ENCODE measurements around the gene NEK5. TPM values are rescaled to one million over a fixed set of nuclear protein-coding genes. Genes with fewer than 3 reads are reported as not detected.
"Not testable (repeated sequence)": the region's sequence is repeated elsewhere in the genome, so short reads cannot be mapped to it uniquely, and the experiment has no call there.

Gene NEK5
- total RNA-seq, 1 donor from 2014 or later = 0.16 TPM

- ATAC-seq = peak; percentile 20
Measured at GRCh38 chr13:52070929-52071523, 57.8 kb downstream of the NEK5 start.

- ATAC-seq = no peak
Measured at GRCh38 chr13:52067237-52067636, 61.6 kb downstream of the NEK5 start.

GRCh38 chr13:52061587-52061986 is 67.3 kb downstream of the NEK5 start:
- no peak for ATAC-seq

DNA sequence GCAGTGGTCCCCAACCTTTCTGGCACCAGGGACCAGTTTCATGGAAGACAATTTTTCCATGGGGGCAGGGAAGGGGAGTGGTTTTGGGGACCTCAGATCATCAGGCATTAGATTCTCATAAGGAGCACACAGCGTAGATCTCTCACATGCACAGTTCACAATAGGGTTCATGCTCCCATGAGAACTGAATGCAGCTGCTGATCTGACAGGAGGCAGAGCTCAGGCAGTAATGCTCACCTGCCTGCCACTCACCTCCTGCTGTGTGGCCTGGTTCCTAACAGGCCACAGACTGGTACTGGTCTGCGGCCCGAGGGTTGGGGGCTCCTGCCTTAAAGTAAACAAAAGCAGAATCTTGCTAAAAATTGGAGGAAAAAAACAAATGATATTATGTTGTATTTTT is 67.8 kb downstream of the NEK5 start:
- ATAC-seq = not testable (repeated sequence)

DNA sequence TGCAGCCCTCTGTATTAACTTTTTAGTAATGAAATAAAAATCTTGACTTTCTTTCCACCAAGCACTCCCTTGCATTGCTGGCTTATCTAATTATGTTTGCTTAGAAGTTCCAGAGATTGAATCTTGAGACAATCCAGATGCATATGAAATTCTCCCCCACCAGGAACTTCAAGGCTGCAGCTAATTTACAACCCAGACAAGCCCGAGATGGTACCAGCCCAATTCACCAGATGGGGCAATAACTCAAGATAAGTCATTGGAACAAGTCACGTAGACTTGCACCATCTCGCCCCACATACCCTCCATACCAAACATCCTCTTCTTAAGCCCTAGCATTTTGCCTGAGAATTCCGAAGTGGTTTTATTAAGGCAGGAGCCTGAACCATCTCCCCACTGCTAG is 75.4 kb downstream of the NEK5 start:
- no peak for ATAC-seq

DNA sequence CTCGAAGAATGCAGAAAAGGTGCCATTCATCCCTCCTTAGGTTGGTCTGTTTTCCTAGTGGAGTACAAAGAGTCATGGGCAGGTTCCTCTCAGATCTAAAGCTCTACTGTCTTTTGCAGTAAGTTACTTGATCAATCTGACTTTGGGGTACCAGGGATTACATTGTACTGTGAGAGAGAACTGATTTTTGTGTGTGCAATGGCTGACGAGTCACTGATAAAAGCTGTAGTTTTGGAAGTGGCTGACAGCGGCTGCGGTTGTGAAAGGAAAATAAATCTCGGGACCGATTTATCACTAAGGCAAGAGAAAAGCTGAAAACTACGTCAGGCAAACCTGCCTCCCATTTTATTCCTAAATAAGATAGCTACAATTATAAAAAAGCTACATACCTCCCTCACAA is 77.5 kb downstream of the NEK5 start:
- no peak for ATAC-seq

- no peak for ATAC-seq
Measured at GRCh38 chr13:52048516-52048915, 80.4 kb downstream of the NEK5 start.

DNA sequence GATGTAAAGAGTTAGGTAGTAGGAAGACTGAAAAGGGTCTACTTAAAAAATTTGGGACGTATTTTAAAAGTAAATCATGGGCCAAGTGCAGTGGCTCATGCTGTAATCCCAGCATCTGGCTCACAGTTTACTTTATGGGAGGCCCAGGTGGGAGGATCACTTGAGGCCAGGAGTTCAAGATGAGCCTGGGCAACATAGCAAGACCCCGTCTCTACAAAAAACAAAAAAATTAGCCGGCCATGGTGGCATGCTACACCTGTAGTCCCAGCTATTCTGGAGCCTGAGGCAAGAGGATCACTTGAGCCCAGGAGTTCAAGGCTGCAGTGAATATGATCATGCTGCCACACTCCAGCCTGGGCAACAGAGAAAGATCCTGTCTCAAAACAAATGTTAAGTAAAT is 81.4 kb downstream of the NEK5 start:
- ATAC-seq = no peak

- no peak for ATAC-seq
Measured at GRCh38 chr13:52043675-52044074, 85.2 kb downstream of the NEK5 start.

- no peak for ATAC-seq
Measured at GRCh38 chr13:52036037-52036436, 92.8 kb downstream of the NEK5 start.

DNA sequence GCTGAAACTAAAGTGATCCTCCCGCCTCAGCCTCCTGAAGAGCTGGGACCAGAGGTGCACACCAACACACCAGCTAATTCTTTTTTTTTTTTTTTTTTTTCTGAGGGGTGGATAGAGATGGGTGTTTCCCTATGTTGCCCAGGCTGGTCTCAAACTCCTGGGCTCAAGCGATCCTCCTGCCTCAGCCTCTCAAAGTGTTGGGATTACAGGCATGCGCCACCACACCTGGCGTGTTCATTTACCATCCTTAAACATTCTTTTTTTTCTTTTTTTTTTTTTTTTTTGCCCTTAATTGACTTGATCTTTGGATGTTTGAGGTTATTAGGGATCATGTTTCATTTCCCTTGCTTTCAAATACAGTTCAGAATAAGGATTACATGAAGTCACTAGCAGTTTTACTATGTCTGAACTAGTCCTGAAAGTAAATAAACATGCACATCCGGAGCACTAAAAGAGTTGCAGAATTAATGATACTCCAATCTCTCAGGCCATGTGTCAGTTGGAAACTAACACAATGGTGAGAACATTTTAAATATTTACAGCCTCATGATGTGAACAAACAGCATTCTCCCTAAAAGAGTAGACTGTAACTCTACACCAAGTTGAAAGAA is 94.2 kb downstream of the NEK5 start:
- ATAC-seq = no peak

GRCh38 chr13:52033039-52033438 is 95.8 kb downstream of the NEK5 start:
- no peak for ATAC-seq

- ATAC-seq = not testable (repeated sequence)
Measured at GRCh38 chr13:52030401-52030800, 98.5 kb downstream of the NEK5 start.

DNA sequence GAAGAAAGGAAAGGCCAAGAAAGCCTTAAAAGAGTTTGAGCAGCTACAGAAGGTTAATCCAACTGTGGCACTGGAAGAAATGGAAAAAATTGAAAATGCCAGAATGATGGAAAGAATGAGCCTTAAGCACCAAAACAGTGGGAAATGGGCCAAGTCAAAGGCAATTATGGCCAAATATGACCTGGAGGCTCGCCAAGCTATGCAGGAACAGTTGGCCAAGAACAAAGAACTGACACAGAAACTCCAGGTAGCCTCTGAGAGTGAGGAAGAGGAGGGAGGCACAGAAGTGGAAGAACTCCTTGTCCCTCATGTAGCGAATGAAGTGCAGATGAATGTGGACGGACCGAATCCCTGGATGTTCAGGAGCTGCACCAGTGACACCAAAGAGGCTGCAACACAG is 99.3 kb downstream of the NEK5 start:
- no peak for ATAC-seq

GRCh38 chr13:52027832-52028231 is 101.0 kb downstream of the NEK5 start:
- no peak for ATAC-seq

DNA sequence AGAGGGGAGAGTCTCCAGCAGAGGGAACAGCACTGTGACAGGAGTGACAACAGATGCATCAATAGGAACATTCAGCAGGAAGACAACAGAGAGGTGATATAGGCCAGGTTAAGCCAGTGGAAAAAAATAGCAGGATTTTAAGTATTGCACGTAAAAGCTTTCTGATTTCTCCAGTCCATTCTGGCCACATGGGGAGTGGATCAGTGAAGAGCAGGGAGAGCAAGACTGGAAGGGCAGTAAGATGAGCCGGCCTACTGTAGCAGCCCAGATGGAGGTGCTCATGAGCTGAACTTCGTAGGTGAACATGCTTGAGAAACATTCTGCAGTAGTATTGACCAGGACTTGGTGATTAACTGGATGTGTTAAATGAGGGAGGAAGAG is 102.6 kb downstream of the NEK5 start:
- no peak for ATAC-seq

DNA sequence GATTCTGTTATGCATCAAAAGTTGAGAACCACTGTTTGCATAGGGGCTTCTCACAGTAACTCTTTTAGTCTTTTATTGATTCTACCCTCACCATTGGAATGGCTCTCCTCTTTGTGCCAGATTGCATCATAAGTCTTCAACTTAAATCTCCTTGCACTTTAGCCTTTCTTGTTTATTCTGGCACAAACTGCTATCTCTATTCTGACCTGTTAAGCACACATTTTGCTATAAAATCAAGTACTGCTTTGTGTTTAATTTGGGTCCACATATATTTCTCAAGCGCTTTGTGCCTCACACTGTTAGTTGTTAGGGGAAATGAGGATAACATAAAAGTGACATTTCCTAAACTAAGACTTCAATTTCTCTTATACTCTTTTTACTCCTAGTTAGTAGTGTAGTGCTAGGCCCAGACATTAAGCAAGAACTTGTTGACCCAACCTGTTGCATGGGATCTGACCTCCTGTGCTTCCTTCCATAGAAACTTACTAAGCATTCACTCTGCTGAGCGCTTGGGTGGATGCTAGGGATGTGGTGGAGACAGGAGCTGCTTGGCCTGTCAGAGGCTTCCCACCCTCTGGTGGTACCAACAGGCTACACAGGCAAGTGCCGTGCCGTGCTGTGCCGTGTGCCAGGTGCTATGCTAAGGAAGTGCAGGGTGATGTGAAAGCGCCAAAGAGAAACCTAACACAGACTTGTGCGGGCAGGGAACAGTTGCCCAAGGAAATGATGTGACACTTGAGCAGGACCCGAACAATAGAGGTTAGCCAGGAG is 103.2 kb downstream of the NEK5 start:
- no peak for ATAC-seq

GRCh38 chr13:52024481-52024880 is 104.4 kb downstream of the NEK5 start, which contains the start of gene UTP14C:
UTP14C (plus strand) TSS chr13:52024691; CDS start chr13:52028805, 4,114 bp downstream.
- ATAC-seq = no peak

DNA sequence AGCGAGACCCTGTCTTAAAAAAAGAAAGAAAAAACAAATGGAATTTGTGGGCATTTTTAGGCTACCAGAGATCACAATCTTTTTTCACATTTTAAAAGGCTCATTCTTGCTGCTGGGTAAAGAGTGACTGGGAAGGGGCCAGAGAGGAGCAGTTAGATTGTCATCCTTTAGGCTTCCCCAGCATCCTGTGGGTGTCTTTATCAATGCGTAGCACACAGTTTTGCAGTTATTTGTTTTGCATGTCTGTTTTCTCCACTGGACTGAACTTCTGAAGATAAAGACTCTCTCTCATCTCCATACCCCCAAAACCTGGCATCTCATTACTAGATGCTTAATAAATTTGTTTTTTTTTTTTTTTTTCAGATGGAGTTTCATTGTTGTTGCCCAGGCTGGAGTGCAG is 106.5 kb downstream of the NEK5 start:
- ATAC-seq = no peak

DNA sequence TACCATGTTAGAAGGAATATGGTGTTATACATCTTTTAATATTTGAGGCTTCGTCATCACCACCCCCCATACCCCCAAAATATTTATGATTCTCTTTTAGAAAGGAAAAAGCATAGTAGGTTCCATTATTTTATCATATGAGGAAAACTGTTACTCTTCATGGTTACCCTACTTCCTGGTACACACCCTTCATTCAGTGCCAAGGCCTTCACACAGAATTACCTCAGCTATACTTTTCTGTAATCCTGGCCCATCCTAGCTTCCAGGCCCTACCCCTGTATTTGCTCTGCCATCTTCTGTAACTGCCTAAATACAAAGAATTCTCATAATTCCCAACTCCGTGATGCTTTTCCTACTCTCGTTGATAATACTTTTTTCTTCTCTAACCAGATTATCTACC is 108.7 kb downstream of the NEK5 start:
- ATAC-seq = no peak

DNA sequence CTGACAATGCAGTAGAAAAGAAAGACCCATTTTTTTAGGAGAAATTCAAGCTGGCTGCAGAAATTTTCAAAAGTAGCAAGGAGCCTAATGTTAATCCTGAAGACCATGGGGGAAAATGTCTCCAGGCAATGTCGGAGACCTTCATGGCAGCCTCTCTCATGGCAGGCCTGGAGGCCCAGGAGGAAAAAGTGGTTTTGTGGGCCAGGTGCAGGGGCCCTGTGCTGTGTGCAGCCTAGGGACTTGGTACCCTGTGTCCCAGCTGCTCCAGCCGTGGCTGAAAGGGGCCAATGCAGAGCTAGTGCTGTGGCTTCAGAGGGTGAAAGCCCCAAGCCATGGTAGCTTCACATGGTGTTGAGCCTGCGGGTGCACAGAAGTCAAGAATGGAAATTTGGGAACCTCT is 112.6 kb downstream of the NEK5 start:
- no peak for ATAC-seq

- no peak for ATAC-seq
Measured at GRCh38 chr13:52012512-52012836, 116.4 kb downstream of the NEK5 start.

- ATAC-seq = peak; percentile 100
Measured at GRCh38 chr13:52011632-52012511, 117.0 kb downstream of the NEK5 start, which contains the start of gene ALG11. ALG11 (plus strand) TSS chr13:52012398; CDS start chr13:52012419, 21 bp downstream.
